SK-N-MC (cell line): Measurements from ENCODE around the gene CLCN2.
A peak's percentile ranks its signal among the peaks of the same experiment; 100 is the strongest.

ENCODE experiments used
- DNase-seq: peaks from one replicate; pipeline ENCODE4 v3.0.0-alpha.2; 2011; ENCODE audit warnings: low read depth, low spot score
- H3K27ac ChIP-seq: fragments of 200-600 bp; sonication (generic); 2 replicates; pipeline ENCODE4 v1.5.1; 2016; ENCODE audit warnings: mixed run types
- H3K36me3 ChIP-seq: fragments of 200-600 bp; sonication (generic); 2 replicates; pipeline ENCODE4 v1.6.1; 2017; ENCODE audit warnings: antibody characterized with exemption, low read length, mixed read lengths; ENCODE audit not compliant: insufficient read depth
- H3K4me3 ChIP-seq: fragments of 200-600 bp; sonication (generic); 2 replicates; pipeline ENCODE4 v1.5.1; 2016
- H3K9ac ChIP-seq: fragments of 200-600 bp; sonication (generic); 2 replicates; pipeline ENCODE4 v1.8.0; 2017; ENCODE audit warnings: mixed run types, mixed read lengths; ENCODE audit not compliant: insufficient read length
- H3K9me3 ChIP-seq: fragments of 200-600 bp; sonication (generic); 2 replicates; pipeline ENCODE4 v1.6.1; 2017; ENCODE audit warnings: low read depth, mild to moderate bottlenecking, antibody characterized with exemption, low read length, moderate library complexity, mixed read lengths
- EZH2 ChIP-seq: fragments of 200-600 bp; sonication (generic); IDR thresholded peaks from one replicate; pipeline ENCODE4 v1.6.1; 2017; ENCODE audit warnings: antibody characterized with exemption
- FOXP2 ChIP-seq: optimal IDR thresholded peaks from 2 replicates; pipeline ENCODE3; 2011; ENCODE audit warnings: mild to moderate bottlenecking, moderate library complexity; ENCODE audit not compliant: insufficient read depth; ENCODE audit errors: extremely low read length, control extremely low read depth
- POLR2AphosphoS5 ChIP-seq: IDR thresholded peaks from 2 replicates; pipeline ENCODE4 v1.6.1; 2012; ENCODE audit warnings: mild to moderate bottlenecking, low read depth, low read length, borderline replicate concordance

The CLCN2 gene

DNA sequence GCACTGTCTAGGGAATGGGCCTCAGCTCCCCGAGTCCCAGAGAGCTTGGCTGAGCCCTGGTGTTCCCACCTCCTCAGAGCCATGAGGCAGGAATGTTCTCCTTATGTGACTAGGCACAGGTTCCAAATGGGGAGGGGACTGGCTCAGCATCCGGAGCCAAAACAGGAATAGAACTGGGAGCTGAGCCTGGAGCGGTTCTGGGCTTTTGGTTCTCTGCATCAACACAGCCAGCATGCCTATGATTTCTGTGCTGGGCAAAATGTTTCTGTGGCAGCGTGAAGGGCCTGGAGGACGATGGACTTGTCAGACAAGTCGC is 24.0 kb downstream of the CLCN2 start, which contains the start of gene FAM131A:
Gene FAM131A, plus strand, starts transcription at position 202 of the 316 bp plus-strand sequence. Its CDS starts 31 bp downstream, at position 233.
- no peaks in the 10 kb centered on the region for H3K9me3 ChIP-seq
- TF ChIP-seq FOXP2 = no peak
- no peak for TF ChIP-seq POLR2AphosphoS5
- TF ChIP-seq EZH2 = no peak
- peak within 1 kb of the TSS; percentile 85 for H3K9ac ChIP-seq
- H3K4me3 ChIP-seq = peak within 1 kb of the TSS; percentile 95
- peaks cover 29% of the 10 kb centered on the region for H3K36me3 ChIP-seq
- DNase-seq = no peak
- H3K27ac ChIP-seq = peak within 1 kb of the TSS; percentile 87; the same call in 1 of the 2 replicates

DNA sequence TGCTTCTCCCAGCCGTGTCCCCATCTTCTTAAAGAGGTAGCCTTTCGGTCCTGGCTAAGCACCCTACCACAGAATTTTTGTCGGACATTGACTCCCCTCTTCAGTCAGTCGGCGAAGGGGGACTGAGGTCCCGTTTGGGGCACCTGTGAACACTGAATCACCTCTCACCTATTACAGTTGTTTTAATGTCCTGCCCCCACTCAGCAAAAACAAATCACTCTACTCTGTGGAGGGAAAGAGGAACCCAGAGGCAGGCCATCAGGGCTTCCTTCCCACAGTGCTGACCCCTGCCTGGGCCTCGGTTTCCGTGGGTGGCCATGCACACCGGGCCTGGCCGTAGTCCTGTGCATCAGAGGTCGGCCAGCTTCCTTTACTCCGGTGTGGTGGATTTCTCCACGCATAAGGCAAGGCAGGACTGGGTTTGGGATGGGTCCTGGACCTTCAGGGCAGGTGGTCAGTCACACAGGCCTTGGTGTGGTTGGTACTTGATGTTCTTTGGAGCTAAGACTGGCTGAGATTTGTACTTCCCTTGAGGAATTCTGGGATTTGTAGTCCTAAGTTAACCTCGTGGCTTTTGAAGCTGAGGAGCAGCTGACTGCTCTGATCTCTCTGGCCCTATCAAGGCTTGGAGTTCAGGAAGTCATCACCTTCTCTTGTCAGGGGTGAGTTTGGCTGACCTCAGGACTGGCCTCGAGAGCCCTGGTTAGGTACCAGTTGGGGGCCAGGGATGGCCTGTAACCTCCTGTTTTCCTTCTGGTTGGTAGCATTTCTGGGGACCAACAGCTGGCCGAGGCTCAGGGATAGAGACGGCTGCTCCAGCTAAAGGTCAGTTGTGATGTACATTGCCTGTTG is 24.6 kb downstream of the CLCN2 start:
- Histone ChIP-seq H3K4me3 (peak overlapping the region; percentile 95), H3K9me3 (no peaks in the 10 kb centered on the region), H3K9ac (peak overlapping the region; percentile 85), H3K36me3 (peaks cover 35% of the 10 kb centered on the region), H3K27ac (peak overlapping the region; percentile 87; the same call in 1 of the 2 replicates)
- no peak for DNase-seq
- TF ChIP-seq FOXP2 (no peak), POLR2AphosphoS5 (no peak), EZH2 (no peak)

DNA sequence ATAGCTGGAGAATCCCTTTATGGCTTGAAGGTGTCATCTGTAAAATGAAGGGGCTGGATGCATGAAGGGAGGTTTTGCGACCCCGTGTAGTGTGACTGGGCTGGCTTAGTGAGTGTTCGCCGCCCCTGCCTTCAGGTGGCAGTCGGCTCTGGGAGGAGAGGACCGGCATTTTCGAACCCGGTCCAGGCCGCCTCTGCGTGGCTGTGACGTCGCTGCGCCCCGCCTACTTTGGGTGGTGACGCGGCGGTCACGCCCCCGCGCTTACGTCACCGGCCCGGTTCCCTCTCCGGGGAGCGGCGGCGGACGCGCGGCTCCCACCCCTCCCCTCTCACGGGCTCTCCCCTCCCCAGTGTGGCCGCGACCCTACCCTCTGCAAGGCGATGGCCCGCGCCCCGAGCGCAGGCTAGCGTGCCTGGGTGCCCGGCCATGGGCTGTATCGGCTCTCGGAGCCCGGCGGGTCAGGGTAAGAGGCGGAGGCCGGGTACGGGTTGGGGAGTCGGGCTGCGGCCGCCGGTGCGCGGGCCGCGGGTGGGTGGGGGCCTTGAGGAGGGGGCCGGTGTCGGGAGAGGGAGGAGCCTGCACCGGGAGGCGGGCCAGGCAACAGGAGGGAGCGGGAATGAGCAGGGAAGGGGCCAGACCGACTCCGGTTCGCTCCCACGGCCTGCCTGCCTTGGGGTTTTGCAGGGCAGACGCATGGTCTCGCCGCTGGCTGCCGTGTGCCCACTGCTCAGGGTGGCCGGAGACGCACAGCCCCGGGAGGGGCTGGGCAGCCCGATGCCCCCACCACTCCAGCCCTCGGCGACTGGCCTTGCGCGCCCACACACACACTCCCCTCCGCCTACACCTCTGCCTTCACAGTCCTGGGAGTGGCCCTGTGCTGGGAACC is 25.5 kb downstream of the CLCN2 start:
- peaks cover 43% of the 10 kb centered on the region for H3K36me3 ChIP-seq

DNA sequence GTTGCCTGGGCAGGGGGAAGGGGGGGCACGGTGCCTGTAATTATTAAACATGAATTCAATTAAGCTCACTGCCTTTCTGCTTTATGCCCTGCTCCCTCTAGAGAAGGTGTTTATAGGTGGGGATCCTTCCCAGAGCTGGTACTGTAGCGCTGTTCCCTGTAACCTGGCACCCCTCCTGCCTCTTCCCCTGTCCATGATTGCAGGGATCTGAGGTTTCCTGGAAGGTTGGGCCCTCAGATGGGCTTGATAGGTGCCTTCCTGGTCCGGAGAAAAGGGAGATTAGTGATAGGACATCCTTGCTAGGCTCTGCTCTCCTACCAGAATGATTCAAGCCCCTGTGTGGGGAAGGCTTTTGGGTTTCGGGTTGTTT is 26.1 kb downstream of the CLCN2 start:
- H3K9ac ChIP-seq = peak overlapping the region; percentile 85
- H3K4me3 ChIP-seq = peak overlapping the region; percentile 95
- H3K9me3 ChIP-seq = no peaks in the 10 kb centered on the region
- H3K36me3 ChIP-seq = peaks cover 48% of the 10 kb centered on the region
- TF ChIP-seq EZH2 (no peak), POLR2AphosphoS5 (no peak), FOXP2 (no peak)
- H3K27ac ChIP-seq = peak overlapping the region; percentile 87
- no peak for DNase-seq

More for the DNA sequence above, 25.5 kb downstream of the CLCN2 start:
- peak; percentile 80 for TF ChIP-seq FOXP2
- no peak for TF ChIP-seq EZH2
- peak; percentile 96 for TF ChIP-seq POLR2AphosphoS5
- Histone ChIP-seq H3K27ac (peak overlapping the region; percentile 87), H3K9ac (peak overlapping the region; percentile 85), H3K4me3 (peak overlapping the region; percentile 95), H3K9me3 (no peaks in the 10 kb centered on the region)
- no peak for DNase-seq

DNA sequence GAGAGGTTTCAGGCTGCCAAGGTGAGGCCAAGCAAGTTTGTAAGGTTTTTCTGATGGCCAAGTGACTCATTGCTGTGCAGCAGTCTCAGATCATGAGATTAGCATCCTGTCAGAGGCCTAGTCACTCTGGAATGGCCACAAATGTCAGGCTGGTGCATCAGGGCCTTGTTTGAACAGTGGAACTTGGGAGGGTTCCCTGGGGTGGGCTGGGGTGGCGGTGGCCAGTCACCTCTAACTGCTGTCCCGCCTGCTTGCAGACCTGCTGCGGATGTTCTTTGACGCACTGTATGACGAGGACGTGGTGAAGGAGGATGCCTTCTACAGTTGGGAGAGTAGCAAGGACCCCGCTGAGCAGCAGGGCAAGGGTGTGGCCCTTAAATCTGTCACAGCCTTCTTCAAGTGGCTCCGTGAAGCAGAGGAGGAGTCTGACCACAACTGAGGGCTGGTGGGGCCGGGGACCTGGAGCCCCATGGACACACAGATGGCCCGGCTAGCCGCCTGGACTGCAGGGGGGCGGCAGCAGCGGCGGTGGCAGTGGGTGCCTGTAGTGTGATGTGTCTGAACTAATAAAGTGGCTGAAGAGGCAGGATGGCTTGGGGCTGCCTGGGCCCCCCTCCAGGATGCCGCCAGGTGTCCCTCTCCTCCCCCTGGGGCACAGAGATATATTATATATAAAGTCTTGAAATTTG is 26.8 kb downstream of the CLCN2 start:
- H3K9me3 ChIP-seq = no peaks in the 10 kb centered on the region
- DNase-seq = no peak
- peak overlapping the region; percentile 87; the same call in 1 of the 2 replicates for H3K27ac ChIP-seq
- H3K36me3 ChIP-seq = peaks cover 55% of the 10 kb centered on the region
- no peak overlapping the region for H3K9ac ChIP-seq
- TF ChIP-seq EZH2 (no peak), POLR2AphosphoS5 (no peak; the same call in 1 of the 2 replicates), FOXP2 (no peak)
- H3K4me3 ChIP-seq = no peak overlapping the region

DNA sequence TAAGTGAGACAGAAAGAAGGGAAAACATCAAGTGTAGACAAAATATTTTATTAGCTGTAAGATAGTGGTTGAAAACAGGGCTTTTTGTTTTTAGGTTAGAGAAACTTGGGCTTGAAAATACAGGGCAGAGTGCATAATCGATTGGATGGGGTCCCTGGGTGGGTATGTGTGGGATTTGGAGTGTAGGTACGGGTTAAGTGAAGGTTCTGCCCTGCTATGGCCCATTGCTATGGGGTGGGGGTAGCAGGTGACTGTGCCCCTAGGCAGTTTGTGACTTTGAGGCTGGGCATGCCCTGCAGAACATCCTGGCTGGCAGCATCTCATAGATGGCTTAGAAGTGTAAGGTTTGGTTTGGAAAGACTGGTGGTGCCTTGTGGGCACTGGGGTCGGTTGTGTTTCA is 27.7 kb downstream of the CLCN2 start:
- Histone ChIP-seq H3K27ac (peak overlapping the region; percentile 69; the same call in 1 of the 2 replicates), H3K9ac (no peak overlapping the region), H3K4me3 (no peak overlapping the region), H3K36me3 (peaks cover 64% of the 10 kb centered on the region), H3K9me3 (no peaks in the 10 kb centered on the region)
- DNase-seq = no peak
- TF ChIP-seq FOXP2 (no peak), EZH2 (no peak), POLR2AphosphoS5 (no peak)

DNA sequence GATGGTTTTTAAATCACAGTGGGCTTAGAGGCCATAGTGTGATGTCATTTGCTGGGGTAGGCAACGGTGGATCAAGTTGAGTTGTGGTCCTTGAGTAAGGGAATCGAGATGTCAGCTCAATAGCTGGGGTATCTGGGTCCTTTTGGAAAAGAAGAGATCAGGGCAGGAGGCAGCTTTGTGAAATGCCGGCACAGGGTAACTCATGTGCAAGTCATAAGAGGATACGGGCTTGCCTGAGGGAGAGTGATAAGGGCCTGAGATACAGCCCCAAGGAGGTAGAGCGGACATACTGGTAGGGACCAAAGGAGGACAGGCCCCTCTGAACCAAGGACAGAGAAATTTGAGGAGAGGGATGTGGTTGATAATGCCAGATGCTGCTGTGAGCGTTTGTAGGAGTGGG is 28.2 kb downstream of the CLCN2 start:
- TF ChIP-seq FOXP2 (no peak), POLR2AphosphoS5 (no peak), EZH2 (no peak)
- Histone ChIP-seq H3K27ac (peak overlapping the region; percentile 69), H3K9ac (no peak overlapping the region), H3K36me3 (peaks cover 69% of the 10 kb centered on the region), H3K4me3 (no peak overlapping the region), H3K9me3 (no peaks in the 10 kb centered on the region)
- no peak for DNase-seq

DNA sequence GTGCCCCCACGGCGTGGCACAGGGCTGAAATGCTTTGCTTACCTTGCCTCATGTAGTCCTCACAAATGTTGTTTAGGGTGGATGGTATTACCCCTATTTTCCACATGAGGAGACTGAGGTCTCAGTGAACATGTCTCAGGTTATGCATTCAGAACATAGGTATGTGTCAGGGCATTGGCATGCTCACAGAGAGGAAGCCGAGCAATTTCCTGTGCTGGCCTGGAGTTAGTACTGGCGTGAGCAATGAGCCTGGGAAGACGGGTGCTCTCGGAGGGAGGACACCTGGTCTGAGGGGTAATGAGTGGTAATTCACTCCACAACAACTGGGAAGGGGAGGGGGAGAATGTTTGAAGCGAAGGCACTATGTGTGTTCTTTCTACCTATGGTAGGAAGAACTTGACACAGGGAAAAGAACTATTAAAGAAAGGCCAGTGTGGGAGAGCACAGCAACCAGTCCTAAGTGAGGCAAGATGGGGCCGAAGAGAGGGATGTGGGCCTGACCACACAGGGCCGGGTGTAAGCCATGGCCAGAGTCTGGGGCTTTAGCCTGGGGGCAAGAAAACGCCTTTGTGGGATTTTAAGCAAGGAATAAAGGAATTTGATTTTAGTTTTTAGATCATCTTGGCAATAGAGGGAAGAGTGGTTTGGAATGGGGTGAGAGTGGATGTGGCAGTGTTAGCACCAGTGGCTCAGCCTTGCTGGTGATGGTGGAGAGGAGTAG is 28.9 kb downstream of the CLCN2 start:
- 0 out of 2 replicates have a peak, but pooled peaks have one; percentile 25 for TF ChIP-seq POLR2AphosphoS5
- TF ChIP-seq EZH2 = no peak
- Histone ChIP-seq H3K27ac (peak overlapping the region; percentile 69), H3K9ac (no peak overlapping the region), H3K9me3 (no peaks in the 10 kb centered on the region), H3K36me3 (peaks cover 76% of the 10 kb centered on the region), H3K4me3 (no peak overlapping the region)
- no peak for DNase-seq
